Fibroblast of the aortic adventitia (primary cell): ENCODE measurements around the gene VWCE. TPM values are rescaled to one million over a fixed set of nuclear protein-coding genes. Genes with fewer than 3 reads are reported as not detected.
A peak's percentile ranks its signal among the peaks of the same experiment; 100 is the strongest.

Experiments
- DNase-seq: peaks from one replicate; pipeline ENCODE4 v3.0.0-alpha.2; 2010; ENCODE audit warnings: low read depth
- H3K4me3 ChIP-seq: 2 replicates; pipeline ENCODE4 v1.5.1; 2011; ENCODE audit warnings: low read depth, mild to moderate bottlenecking, control low read depth, low read length, moderate library complexity
- CTCF ChIP-seq: IDR thresholded peaks from 2 replicates; pipeline ENCODE4 v1.5.1; 2011; ENCODE audit warnings: mild to moderate bottlenecking, low read length, control low read depth, inconsistent platforms; ENCODE audit not compliant: insufficient read depth
- total RNA-seq: library from RNA; depleted of rRNA; stranded (reverse); fragments of >200 nt; gene quantifications from 2 replicates; pipeline ENCODE4 v1.2.3, GENCODE V29; 2012; ENCODE audit warnings: low replicate concordance

The VWCE gene
- total RNA-seq = 7.4 and 13.9 TPM in 2 replicates

GRCh38 chr11:61294717-61295595 lies at the start of gene VWCE:
TSS of gene VWCE (minus strand) at chr11:61295316. CDS start at chr11:61295037, 279 bp downstream.
- peak; percentile 43 for DNase-seq
- TF ChIP-seq CTCF = peak; percentile 42
- peak within 1 kb of the TSS; percentile 72 for H3K4me3 ChIP-seq

- H3K4me3 ChIP-seq = no peak overlapping the region
- no peak for TF ChIP-seq CTCF
- DNase-seq = no peak
Measured at GRCh38 chr11:61343792-61344745, 49.0 kb upstream of the VWCE start.

DNA sequence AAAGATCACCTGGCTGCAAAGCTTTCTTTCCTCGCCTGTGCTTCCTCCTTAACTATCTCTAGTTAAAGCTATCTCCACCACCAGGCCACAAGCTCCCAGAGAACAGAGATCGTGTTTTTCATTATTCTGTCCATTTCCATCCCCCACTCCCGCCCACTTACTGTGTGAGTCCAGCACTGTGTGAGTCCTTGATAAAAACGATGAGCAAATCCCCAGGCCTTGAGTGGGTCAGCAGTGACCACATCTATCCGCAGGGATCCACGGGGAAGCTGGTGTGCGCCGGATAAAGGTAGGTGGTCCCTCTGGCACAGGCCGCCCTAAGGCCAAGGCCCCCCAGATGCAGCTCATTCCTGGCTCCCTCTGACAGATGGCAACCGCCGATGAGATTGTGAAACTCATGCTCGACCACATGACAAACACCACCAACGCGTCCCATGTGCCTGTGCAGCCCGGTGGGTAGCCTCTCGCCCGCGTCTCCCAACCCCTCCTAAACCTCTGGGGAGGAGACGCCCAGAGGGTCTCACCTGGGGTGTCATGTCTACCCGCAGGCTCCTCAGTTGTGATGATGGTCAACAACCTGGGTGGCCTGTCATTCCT lies 47.2 kb upstream of the VWCE start:
- no peak for DNase-seq
- no peak for TF ChIP-seq CTCF
- H3K4me3 ChIP-seq = no peak overlapping the region

GRCh38 chr11:61341706-61342105 lies 46.6 kb upstream of the VWCE start:
- no peak for DNase-seq
- no peak for TF ChIP-seq CTCF
- H3K4me3 ChIP-seq = no peak overlapping the region

DNA sequence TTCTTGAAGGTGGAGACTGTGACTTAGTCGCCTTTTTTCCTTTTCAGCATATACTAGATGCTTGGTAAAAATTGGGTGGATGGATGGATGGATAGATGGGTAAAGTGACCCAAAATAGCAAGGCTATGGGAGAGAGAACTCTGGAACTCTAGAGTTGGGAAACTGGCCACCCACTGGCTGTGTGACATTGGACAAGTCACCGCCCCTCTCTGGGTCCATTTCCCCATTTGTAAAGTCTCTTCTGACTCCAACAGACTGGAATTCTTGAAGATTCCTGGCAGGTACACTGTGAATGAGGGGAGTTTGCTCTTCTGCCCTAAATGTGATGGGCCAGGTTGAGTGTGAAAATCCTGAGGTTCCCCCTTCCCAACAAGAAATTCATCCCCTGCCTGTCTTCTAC lies 45.9 kb upstream of the VWCE start:
- DNase-seq = no peak
- no peak for TF ChIP-seq CTCF
- no peak overlapping the region for H3K4me3 ChIP-seq

DNA sequence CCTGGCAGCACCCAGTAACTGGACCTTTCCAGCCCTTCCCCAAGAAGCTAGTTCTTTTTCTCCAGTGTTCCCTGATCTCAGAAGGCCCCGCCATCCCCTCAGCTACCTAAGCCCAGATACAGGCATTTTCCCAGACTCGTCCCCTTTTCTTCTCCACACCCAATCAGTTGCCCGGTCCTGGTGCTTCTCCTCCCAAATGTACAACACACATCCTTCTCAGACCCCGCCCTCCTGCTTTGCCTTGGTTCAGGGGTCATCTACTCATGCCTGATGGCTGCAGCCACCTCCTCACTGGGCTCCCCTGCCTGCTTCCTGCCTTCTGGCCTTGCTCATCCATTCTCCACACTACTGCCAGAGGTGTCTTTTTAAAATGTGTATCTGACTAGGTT lies 44.4 kb upstream of the VWCE start:
- no peak for DNase-seq
- no peak for TF ChIP-seq CTCF

More for the DNA sequence above, 44.4 kb upstream of the VWCE start:
- H3K4me3 ChIP-seq = no peak overlapping the region
